GM23338 (cell line): ENCODE results near the gene FBXW7. TPM values are rescaled to one million over a fixed set of nuclear protein-coding genes. Genes with fewer than 3 reads are reported as not detected.

Experiments used
- ATAC-seq: fragments of 200-7000 bp; cut with Tn5 transposase; 3 replicates; pipeline ENCODE4 v1.9.1; 2020
- DNase-seq: peaks from one replicate; pipeline ENCODE4 v3.0.0-alpha.2; 2015; ENCODE audit warnings: low spot score
- H2AFZ ChIP-seq: fragments of 200-600 bp; sonication (generic); 2 replicates; pipeline ENCODE4 v1.8.0; 2016; ENCODE audit warnings: antibody characterized with exemption, mild to moderate bottlenecking, moderate library complexity
- H3F3A ChIP-seq: fragments of 200-600 bp; sonication (generic); replicated peaks from 2 replicates; pipeline ENCODE4 v1.8.0; 2017; ENCODE audit warnings: antibody characterized with exemption, mixed run types, low read depth
- H3K27ac ChIP-seq: fragments of 200-600 bp; sonication (generic); 2 replicates; pipeline ENCODE4 v1.6.1; 2016; ENCODE audit warnings: low read depth
- H3K27me3 ChIP-seq: fragments of 200-600 bp; sonication (generic); 2 replicates; pipeline ENCODE4 v1.8.0; 2016; ENCODE audit warnings: mild to moderate bottlenecking, mixed run types, moderate library complexity; ENCODE audit not compliant: insufficient read depth
- H3K36me3 ChIP-seq: fragments of 200-600 bp; sonication (generic); 2 replicates; pipeline ENCODE4 v1.8.0; 2016; ENCODE audit warnings: mild to moderate bottlenecking; ENCODE audit not compliant: insufficient read depth
- H3K4me1 ChIP-seq: fragments of 200-600 bp; sonication (generic); 2 replicates; pipeline ENCODE4 v1.8.0; 2016; ENCODE audit warnings: mild to moderate bottlenecking, moderate library complexity; ENCODE audit not compliant: insufficient read depth
- H3K4me2 ChIP-seq: fragments of 200-600 bp; sonication (generic); 2 replicates; pipeline ENCODE4 v1.7.1; 2017; ENCODE audit warnings: mixed run types
- H3K4me3 ChIP-seq: fragments of 200-600 bp; sonication (generic); 2 replicates; pipeline ENCODE4 v1.6.1; 2016; ENCODE audit warnings: mixed run types
- H3K79me2 ChIP-seq: fragments of 200-600 bp; sonication (generic); replicated peaks from 2 replicates; pipeline ENCODE4 v1.8.0; 2017; ENCODE audit warnings: mild to moderate bottlenecking; ENCODE audit not compliant: insufficient read depth
- H3K9me2 ChIP-seq: fragments of 200-600 bp; sonication (generic); 2 replicates; pipeline ENCODE4 v1.8.0; 2017; ENCODE audit not compliant: insufficient read depth
- H4K20me1 ChIP-seq: fragments of 200-600 bp; sonication (generic); replicated peaks from 2 replicates; pipeline ENCODE4 v1.8.0; 2017; ENCODE audit warnings: mild to moderate bottlenecking; ENCODE audit not compliant: insufficient read depth
- H3K27ac Mint-ChIP-seq: 2 replicates; pipeline ENCODE4 v1.8.0; 2020; ENCODE audit warnings: inconsistent platforms, mild to moderate bottlenecking, moderate library complexity, mixed read lengths
- H3K27me3 Mint-ChIP-seq: 3 replicates; pipeline ENCODE4 v1.8.0; 2022; ENCODE audit warnings: low read depth, mild to moderate bottlenecking, moderate library complexity, mixed read lengths, inconsistent platforms; ENCODE audit not compliant: insufficient read depth, poor library complexity
- H3K36me3 Mint-ChIP-seq: 3 replicates; pipeline ENCODE4 v1.8.0; 2021; ENCODE audit warnings: low read depth, mild to moderate bottlenecking, inconsistent platforms, moderate library complexity, mixed read lengths
- H3K4me1 Mint-ChIP-seq: 3 replicates; pipeline ENCODE4 v1.8.0; 2020; ENCODE audit warnings: mild to moderate bottlenecking, inconsistent platforms, mixed read lengths
- H3K4me3 Mint-ChIP-seq: 3 replicates; pipeline ENCODE4 v1.8.0; 2021; ENCODE audit warnings: moderate library complexity, mild to moderate bottlenecking, inconsistent platforms, mixed read lengths
- H3K9me3 Mint-ChIP-seq: 3 replicates; pipeline ENCODE4 v1.8.0; 2020; ENCODE audit warnings: moderate library complexity, mild to moderate bottlenecking, inconsistent platforms, mixed read lengths
- CTCF ChIP-seq, 2 experiments: fragments of 200-600 bp in 1 of 2; sonication (generic) in 1 of 2; conservative IDR thresholded peaks; 2 replicates each; pipeline versions ENCODE4 v1.5.1 to v1.6.1; 2016 to 2017; ENCODE audit warnings: antibody characterized with exemption in 2 of 2, low read depth in 2 of 2, mild to moderate bottlenecking in 2 of 2, moderate library complexity in 1 of 2
- EZH2 ChIP-seq: fragments of 200-600 bp; sonication (generic); IDR thresholded peaks from one replicate; pipeline ENCODE4 v1.8.0; 2017; ENCODE audit warnings: antibody characterized with exemption, mild to moderate bottlenecking, low read depth; ENCODE audit not compliant: unreplicated experiment
- REST ChIP-seq: IDR thresholded peaks from one replicate; pipeline ENCODE4 v1.6.1; 2018; ENCODE audit warnings: antibody characterized with exemption; ENCODE audit not compliant: unreplicated experiment
- ZNF114 ChIP-seq: fragments of 250-450 bp; sonication (Bioruptor Pico); IDR thresholded peaks from 2 replicates; pipeline ENCODE4 v1.5.0; 2020; ENCODE audit warnings: mild to moderate bottlenecking, moderate library complexity
- ZNF331 ChIP-seq: fragments of 250-450 bp; sonication (Bioruptor Pico); IDR thresholded peaks from 2 replicates; pipeline ENCODE4 v1.5.0; 2020; ENCODE audit warnings: low read depth, mild to moderate bottlenecking, moderate library complexity
- ZNF462 ChIP-seq: fragments of 250-450 bp; sonication (Bioruptor Pico); IDR thresholded peaks from 2 replicates; pipeline ENCODE4 v1.5.0; 2020; ENCODE audit warnings: mild to moderate bottlenecking, moderate library complexity
- polyA plus RNA-seq: library from polyadenylated mRNA; unstranded; fragments of >200 nt; fragmentation: Nextera tagmentation; extraction: Ambion mirVana; gene quantifications from 2 replicates; pipeline ENCODE4 v1.2.1, GENCODE V29; 2016
- total RNA-seq: library from RNA; depleted of rRNA; stranded (reverse); fragments of >200 nt; shearing (Covaris generic); gene quantifications from 2 replicates; pipeline ENCODE4 v1.2.3, GENCODE V29; 2014

The FBXW7 gene
- total and polyA plus RNA-seq, 2 experiments from 2014 or later, result 25.8 to 34.7 TPM

- TF ChIP-seq ZNF114 (no peak), REST (no peak), CTCF (conservative IDR thresholded peaks at IDR 0.05; ENCODE audit: low read depth in 2 of 2) (no peak), EZH2 (no peak), ZNF462 (CRISPR knock-in tag) (no peak), ZNF331 (CRISPR knock-in tag) (no peak)
- peak overlapping the region; percentile 85 for H2AFZ ChIP-seq
- H3K4me2 ChIP-seq, result no peak overlapping the region
- no peak overlapping the region for H3K4me3 ChIP-seq
- no peak overlapping the region for H3K27ac ChIP-seq
- DNase-seq (no peak), ATAC-seq (no peak)
- H3K27me3 ChIP-seq, result no peaks in the 10 kb centered on the region
- Mint-ChIP-seq H3K36me3 (no peaks in the 10 kb centered on the region), H3K27me3 (peaks cover 1% of the 10 kb centered on the region), H3K4me3 (no peak overlapping the region), H3K4me1 (peaks cover 10% of the 10 kb centered on the region; the same call in 1 of the 3 replicates), H3K9me3 (no peaks in the 10 kb centered on the region), H3K27ac (no peak overlapping the region; the same call in 1 of the 2 replicates)
- H3K79me2 ChIP-seq, result no peaks in the 10 kb centered on the region
- no peaks in the 10 kb centered on the region for H4K20me1 ChIP-seq
- H3K36me3 ChIP-seq, result no peaks in the 10 kb centered on the region
- H3K4me1 ChIP-seq, result peaks cover 5% of the 10 kb centered on the region; the same call in 1 of the 2 replicates
- H3F3A ChIP-seq, result no peaks in the 10 kb centered on the region
- peaks cover 6% of the 10 kb centered on the region for H3K9me2 ChIP-seq
Measured at GRCh38 chr4:152304220-152304619, 231.7 kb downstream of the FBXW7 start.
